ENCODE measurements around the gene SVEP1. TPM values are rescaled to one million over a fixed set of nuclear protein-coding genes. Genes with fewer than 3 reads are reported as not detected.
A peak's percentile ranks its signal among the peaks of the same experiment; 100 is the strongest.
"Not testable (repeated sequence)": the region's sequence is repeated elsewhere in the genome, so short reads cannot be mapped to it uniquely, and the experiment has no call there.

Gene SVEP1
- total RNA-seq, 1 donor from 2014 or later = under 0.01 TPM

DNA sequence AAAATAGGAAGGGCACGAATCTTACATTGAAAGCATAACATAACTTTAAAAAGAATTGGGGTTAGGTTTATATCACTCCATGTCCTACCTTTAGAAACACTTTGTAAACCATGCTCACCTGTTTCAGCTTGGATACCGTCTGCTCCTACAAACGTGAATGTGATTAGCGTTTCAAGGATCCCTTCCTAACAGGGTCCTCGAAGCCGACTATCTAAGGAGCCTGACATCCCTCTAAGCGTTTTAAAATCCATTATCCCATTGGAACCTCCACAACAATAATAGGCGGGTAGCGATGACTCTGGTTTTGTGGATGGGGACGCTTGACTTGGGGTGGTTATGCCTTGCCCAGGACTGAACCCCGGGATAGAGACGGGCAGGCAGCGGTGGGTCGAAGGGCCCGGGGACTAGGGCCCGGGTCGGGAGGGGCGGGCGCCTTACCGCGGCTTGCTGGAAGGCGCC lies 937 bp downstream of the SVEP1 start:
- DNase-seq = no peak

DNA sequence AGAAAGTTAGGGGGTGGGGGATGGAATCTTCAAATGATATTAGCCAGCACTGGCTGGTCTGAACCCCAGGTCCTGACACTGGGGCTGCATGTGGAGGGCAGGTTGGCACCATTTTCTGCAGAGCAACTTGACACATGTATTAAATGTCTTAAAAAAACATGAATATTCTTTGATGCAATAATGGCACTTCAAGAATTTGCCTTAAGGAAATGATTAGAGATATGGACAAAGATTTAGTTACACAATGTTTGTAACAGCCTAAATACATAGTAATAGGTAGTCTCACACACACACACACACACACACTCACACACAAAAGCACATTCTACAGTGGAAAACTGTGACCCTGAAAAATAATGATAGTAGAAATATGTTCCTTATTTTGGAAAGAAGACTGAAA lies 3.6 kb downstream of the SVEP1 start:
- DNase-seq = no peak

DNA sequence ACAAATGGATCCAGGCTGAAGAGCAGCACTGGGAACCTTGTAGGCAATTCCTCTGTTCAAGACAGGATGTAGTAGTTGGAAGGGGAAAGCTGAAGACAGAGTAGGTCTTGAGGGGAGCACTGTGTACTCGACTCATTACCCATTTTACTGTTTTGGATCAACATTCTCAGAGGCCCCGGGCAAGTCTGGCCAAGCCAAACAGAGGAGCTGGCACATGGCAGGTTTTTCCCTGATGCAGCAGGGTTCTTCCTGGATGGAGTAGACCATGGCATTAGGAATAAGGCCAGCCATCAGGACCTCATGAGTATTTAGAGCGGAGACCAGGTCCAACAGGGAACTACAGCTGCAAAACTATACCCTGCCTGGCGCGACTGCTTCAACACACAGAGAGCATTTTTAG lies 4.4 kb downstream of the SVEP1 start:
- DNase-seq = no peak

- no peak for DNase-seq
Observed at GRCh38 chr9:110573305-110573704, 6.2 kb downstream of the SVEP1 start.

DNA sequence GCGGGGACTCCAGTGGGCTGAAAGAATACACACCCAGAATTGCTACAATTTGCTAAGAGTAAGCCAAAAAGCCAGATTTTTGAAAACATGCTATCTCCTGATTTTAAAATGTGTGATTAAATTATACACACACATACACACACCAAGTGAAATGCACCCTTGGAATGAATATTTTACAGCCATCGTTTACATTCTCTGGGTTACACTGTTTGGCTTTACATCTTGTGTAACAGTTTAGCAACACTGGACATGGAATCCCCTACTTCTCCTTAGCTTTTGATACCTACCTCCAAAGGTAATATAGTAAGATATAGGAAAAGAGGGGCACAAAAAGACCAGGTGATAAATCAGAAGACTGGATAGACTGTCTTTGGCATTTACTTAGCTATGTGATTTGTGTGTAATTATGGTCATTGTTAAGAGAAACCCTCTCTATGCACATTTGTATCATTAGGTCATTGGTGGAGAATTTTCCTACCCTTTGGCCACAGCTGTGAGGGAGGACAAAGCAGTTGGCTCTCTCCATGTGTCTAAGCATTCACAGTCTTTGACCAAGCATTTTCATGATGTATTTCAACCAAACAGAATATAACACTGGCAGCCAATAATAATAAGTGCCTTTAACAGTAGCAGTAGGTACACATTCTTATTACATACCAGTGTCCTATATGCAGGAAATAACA lies 7.6 kb downstream of the SVEP1 start:
- no peak for DNase-seq

GRCh38 chr9:110566156-110566555 lies 13.4 kb downstream of the SVEP1 start:
- DNase-seq = no peak

DNA sequence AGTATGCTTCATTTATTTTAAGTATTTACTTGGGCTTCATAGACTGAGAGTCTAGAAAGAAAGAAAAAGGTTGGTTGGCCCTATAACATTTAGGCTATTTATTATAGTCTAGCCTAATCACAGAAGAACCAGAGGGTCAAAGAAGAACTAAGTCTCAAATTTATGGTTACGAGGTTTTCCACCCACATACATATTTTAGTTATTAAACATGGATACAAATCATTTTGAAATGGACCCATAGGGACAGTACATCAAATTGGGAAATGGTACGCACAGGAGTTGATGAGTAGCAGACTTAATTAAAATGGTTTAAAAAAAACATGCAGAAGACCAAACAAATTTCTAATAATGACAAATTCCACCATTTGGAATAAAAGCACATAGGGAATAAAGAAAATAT lies 17.7 kb downstream of the SVEP1 start:
- no peak for DNase-seq

GRCh38 chr9:110559869-110560268 lies 19.7 kb downstream of the SVEP1 start:
- DNase-seq = no peak

- DNase-seq = peak; percentile 11
Observed at GRCh38 chr9:110555551-110556331, 23.8 kb downstream of the SVEP1 start.

- DNase-seq = no peak
Observed at GRCh38 chr9:110546411-110546871, 33.1 kb downstream of the SVEP1 start.

- no peak for DNase-seq
Observed at GRCh38 chr9:110545705-110546104, 33.8 kb downstream of the SVEP1 start.

GRCh38 chr9:110543631-110544051 lies 35.9 kb downstream of the SVEP1 start:
- no peak for DNase-seq

GRCh38 chr9:110541950-110542349 lies 37.6 kb downstream of the SVEP1 start:
- no peak for DNase-seq

- no peak for DNase-seq
Observed at GRCh38 chr9:110538647-110539041, 40.9 kb downstream of the SVEP1 start.

DNA sequence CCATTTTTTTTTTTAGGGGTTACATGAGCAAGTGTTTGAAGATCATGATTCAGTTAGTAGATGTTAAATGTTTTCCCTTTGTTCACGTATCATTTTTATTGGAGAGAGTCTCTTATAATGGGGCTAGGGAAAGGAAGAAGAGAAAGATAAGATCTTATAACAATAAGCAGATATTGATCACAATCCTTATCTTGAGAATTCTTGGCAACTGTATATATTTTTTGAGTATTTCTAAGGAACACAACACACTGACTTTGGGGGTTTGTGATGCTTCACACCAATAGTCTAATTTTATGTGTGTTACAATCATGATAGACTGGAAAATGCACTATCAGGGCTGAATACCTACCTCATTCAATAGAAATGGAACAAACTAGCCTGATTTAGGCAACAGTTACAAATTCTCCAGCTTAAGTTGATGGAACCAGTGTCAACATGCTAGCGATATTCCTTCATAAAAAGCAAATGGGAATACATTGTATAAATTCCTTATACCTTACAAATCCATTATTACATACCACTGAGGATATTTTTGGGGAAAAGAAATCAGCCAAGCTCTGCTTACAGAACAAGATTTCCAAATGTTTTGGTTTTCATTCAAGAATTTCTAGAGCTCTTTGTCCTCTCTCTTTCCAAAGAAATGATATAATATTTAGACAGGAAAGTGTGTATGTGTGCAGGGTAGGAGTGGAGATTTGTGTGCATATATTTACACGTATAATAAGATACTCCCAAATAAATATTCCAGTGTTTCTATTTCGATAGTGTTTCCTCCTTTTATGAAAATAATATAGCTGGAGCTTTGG lies 41.5 kb downstream of the SVEP1 start:
- DNase-seq = no peak

- no peak for DNase-seq
Observed at GRCh38 chr9:110536822-110537221, 42.7 kb downstream of the SVEP1 start.

- DNase-seq = not testable (repeated sequence)
Observed at GRCh38 chr9:110534162-110534561, 45.4 kb downstream of the SVEP1 start.

DNA sequence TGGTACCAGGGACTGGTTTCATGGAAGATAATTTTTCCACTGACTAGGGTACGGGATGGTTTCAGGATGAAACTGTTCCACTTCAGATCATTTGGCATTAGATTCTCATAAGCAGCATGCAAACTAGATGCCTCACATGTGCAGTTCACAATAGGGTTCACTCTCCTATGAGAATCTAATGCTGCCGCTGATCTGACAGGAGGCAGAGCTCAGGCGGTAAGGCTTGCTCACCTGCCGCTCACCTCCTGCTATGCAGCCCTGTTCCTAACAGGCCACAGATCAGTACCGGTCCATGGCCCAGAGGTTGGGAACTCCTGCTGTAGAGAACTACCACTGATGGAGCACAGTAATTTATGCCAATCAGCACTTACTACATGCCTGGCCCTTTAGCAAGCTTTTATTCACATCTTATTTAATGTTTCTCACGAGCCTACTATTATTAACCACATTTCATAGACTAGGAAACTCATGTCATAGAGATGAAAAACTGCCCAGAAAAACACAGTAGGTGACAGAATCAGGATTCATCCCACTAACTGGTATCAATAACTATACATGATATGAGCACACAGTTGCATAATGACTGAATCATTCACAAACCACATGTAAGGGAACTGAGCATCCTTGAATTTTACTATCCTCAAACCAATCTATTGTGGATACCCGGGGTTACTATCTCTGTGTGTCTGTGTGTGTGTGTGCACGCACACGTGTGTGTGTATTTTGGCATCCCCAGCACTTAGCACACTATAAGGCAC lies 46.5 kb downstream of the SVEP1 start:
- DNase-seq = no peak

- no peak for DNase-seq
Observed at GRCh38 chr9:110531776-110532175, 47.8 kb downstream of the SVEP1 start.

DNA sequence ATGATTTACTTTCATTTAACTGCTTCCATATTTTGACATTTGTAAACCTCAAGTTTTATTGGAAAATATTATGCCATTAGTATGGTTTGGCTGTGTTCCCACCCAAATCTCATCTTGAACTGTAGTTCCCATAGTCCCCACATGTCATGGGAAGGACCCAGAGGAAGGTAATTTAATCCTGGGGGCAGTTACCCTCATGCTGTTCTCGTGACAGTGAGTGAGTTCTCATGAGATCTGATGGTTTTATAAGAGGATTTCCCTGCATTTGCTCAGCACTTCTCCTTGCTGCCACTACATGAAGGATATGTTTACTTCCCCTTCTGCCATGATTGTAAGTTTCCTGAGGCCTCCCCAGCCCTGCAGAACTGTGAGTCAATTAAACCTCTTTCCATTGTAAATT lies 48.3 kb downstream of the SVEP1 start:
- DNase-seq = not testable (repeated sequence)

GRCh38 chr9:110528645-110529044 lies 50.9 kb downstream of the SVEP1 start:
- DNase-seq = no peak

DNA sequence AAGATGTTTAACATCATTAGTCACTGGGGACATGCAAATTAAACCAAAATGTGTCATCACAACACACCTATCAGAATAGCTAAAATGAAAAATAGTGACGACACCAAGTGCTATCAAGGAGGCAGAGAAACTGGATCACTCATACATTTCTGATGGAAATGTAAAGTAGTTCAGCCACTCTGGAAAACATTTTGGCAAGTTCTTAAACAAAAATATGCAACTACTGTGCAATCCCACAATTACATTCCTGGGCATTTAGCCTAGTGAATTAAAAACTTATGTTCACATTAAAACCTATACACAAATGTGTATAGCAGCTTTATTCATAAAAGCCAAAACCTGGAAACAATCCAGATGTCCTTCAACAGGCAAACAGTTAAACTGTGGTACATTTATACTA lies 53.1 kb downstream of the SVEP1 start:
- DNase-seq = no peak

Data from dermis blood vessel endothelial cell (primary cell).